Activated CD4-positive, alpha-beta T cell treated with anti-CD3 and anti-CD28 coated beads for 4 hours (primary cell): Measurements from ENCODE around the gene PTGES3L.

Experiments used
- DNase-seq, 2 donors: peaks; one replicate each; pipeline ENCODE4 v3.0.0-alpha.2; 2020

PTGES3L gene

DNA sequence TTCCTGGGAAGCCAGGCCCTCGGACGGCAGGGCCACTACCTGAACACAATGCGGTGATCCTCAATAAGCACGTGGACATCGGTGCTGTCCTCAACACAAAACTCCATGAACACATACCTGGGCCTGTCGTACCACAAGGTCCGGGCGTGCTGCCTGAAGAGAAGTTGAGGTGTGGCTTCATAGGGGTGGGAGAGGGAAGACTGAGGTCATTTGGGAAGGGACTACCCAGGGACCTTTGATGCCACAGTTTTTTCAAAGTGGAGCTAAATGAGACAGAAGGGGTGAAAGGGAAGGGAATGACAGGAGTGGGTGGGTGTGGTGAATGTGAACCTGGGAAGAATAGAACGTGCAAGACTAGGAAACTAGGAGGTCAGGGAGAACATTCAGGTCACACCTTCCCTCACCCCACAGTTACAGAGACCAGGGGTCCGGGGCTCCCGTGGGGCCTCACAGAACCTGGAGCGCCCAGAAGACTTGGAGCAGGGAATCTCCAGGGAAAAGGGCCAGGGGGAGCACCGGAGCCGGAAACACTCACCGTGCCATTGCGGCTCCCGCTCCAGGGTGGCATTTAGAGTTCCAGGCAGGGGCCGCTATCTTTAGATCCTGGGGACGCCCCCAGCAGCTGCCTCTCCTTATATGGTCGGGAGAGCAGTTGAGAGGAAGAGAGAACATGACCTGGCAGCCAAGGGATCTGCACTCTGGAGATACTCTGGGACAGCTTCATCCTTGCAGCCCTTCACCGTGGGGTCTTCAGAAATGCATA lies at the start of gene PTGES3L:
TSS of gene PTGES3L (minus strand) at position 570 of the 763 bp plus-strand sequence. CDS start at position 543, 27 bp downstream.
- DNase-seq = no peak

- no peak for DNase-seq
Measured at GRCh38 chr17:43028221-43028861, 48.5 kb upstream of the PTGES3L start.

DNA sequence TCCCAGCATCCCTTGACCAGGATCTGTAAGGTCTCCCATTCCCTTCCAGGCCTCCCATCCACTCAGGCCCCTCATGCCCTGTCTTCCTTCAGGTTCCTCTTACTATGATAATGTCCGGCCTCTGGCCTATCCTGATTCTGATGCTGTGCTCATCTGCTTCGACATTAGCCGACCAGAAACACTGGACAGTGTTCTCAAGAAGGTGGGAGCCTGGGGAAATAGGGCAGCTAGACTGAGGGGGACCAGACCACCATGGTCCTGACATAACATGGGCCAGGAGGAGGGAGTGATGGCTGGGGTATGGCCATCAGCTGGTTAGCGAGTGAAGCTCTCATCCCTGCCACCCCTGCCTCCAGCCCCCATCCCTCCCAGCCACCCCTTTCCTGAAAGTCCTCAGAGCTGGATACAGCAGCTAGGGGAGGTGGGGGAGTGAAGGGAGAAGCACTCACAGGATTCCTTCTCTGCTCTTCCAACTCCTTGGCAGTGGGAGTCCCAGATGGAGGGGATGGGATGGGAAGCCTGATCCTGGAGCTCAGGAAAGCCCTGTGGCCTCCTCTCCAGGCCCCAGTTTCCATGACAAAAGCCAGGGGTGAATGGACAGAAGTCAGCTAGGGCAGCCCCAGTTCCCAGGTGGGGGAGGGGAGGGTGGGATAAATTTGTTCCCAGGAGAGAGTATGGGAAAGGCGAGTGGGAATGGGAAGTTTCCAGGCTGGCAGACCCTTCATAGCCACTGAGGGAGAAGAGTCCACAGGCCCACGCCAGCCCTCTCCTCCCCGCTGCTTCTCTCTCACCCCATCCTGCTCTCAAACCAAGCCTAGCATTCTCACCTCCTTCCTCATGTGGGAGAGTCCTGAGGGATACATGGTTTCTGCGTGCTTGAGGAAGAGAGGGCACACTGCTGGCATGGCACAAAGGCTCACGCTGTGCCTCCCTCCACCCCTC lies 47.5 kb upstream of the PTGES3L start:
- DNase-seq = no peak

- no peak for DNase-seq
Measured at GRCh38 chr17:43026595-43026994, 46.7 kb upstream of the PTGES3L start.

DNA sequence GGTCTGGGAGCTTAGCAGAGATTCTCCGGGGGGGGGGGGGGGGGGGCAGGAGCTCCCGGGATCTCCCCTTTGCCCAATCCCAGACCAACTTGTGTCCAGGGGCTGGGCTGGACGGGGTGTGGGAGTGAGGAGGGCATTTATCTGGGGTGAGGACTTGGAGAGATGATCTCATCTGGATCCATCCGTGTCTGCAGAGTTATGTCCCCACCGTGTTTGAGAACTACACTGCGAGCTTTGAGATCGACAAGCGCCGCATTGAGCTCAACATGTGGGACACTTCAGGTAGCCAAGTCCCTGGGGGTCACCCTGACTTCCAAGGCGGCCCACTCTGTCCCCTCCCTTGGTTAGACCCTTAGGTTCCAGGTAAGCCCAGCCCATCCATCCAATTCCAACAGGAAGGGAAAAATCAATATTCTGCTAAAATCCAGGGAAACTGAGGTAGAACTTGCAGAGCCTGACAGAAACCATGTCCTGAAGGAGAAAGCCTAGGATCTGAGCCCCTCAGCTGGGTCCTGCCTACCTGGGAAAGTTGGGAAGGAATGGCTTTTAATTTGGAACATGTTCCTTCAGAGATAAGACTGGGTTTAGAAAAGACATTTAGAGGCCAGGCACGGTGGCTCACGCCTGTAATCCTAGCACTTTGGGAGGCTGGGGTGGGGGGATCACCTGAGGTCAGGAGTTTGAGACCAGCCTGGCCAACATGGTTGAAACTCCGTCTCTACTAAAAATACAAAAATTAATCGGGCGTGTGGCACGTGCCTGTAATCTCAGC lies 46.1 kb upstream of the PTGES3L start:
- DNase-seq = no peak

- DNase-seq = no peak
Measured at GRCh38 chr17:43025290-43025657, 45.4 kb upstream of the PTGES3L start.

DNA sequence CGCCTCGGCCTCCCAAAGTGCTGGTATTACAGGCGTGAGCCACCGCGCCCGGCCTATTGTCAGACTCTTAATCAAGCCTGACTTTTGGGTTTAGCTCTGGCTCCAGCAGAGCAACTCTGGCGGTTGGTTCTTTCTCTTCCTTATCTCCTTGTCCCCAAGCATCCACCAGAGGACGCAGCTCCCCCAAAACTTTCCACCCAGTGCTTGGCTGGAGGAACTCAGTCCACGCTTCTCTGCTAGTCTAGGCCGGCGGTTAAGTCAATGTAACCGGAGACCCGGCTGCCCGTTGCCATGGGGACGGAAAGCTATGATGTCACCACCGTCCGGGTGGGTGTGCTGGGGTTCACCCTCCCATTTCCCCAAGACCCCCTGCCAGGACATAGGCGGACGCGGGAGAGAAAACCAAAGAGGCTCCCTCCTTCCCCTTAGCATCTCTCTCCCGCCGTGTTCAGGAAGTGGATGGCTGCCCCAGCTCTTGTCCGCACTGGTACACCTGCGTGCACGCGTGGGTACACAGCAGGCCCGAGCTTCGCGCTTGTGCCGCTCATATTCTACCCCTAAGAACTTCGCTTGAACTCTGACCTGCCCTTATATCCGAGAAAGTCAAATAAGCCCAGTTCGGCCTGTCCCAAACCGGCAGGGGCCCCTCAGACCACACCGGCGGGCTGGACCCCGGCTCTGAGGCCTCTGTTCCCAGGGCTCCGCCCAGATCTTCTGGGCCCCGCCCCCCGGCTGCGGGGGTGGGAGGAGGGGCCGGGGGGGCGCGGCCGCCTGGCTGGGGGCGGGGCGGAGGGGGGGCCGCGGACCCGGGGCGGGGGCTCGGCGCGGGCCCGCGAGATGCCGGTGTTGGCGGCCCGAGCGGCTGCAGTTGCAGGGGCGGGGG lies 44.8 kb upstream of the PTGES3L start, which contains the start of gene RND2:
TSS of gene RND2 (plus strand) at position 825 of the 883 bp plus-strand sequence. CDS start 117 bp downstream, outside the sequence.
- DNase-seq = peak; percentile 80 to 81

DNA sequence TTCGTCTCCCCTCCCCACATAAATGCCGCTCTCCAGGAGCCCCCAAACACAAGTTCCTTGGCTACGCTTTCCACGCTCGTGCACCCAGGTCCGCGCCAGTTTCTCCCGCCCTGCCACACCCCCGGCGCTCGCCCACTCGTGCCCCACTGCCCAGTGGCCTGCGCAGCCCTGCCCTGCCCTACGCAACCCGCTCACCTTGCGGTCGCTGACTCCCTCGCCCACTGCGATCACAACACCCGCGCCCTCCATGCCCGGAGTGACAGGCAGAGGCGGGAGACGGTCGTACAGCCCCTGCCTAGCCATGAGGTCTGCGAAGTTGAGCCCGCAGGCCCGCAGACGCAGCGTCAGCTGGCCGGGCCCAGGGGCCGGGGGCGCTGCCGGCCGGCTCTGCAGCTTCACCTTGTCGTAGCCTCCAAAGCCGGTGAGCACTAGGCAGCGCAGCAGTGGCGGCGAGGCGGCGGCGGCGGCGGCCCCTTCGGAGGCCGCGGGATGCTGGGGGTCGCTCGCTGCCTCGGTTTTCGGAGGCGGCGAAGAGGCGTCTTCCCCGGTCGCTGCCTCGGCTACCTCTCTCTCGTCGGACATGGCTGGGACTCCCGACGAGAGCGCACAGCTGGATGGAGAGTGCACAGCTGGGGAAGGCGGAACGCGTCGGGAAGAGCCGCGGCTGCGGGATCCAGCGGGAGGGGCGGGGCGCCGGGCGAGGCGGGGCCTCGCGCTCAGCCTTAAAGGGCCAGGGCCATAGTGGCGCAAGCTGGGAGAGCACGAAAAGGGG lies 42.0 kb upstream of the PTGES3L start, which contains the start of gene VAT1:
TSS of gene VAT1 (minus strand) at position 645 of the 772 bp plus-strand sequence. CDS start at position 582, 63 bp downstream.
- DNase-seq = peak; percentile 50 to 57

- DNase-seq = peak; percentile 38 to 41
Measured at GRCh38 chr17:43020789-43021740, 41.2 kb upstream of the PTGES3L start.

- no peak for DNase-seq
Measured at GRCh38 chr17:43020030-43020621, 40.2 kb upstream of the PTGES3L start.

DNA sequence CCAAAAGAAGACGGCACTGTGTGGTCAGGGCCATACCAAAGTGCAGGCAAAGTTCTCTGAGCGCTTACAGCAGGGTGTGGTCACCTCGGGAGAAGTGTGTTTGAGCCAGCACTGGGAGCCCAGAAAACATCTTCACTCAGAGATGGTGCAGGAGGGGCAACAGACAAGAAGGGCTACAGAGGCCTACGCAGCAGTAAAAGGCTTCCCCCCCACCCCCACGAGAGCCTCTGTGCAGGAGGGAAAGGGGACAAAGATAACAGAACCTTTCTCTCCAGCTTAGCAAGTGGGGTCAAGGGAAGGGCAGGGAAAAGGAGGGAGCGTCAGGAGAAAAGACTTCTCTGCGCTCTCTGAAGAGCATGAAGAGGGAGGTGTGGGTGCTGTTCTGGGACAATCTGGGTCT lies 39.5 kb upstream of the PTGES3L start:
- DNase-seq = no peak

- no peak for DNase-seq
Measured at GRCh38 chr17:43018932-43019331, 39.1 kb upstream of the PTGES3L start.

GRCh38 chr17:43018008-43018853 lies 38.4 kb upstream of the PTGES3L start:
- no peak for DNase-seq

GRCh38 chr17:43016216-43016615 lies 36.3 kb upstream of the PTGES3L start:
- DNase-seq = no peak

GRCh38 chr17:43015579-43015978 lies 35.7 kb upstream of the PTGES3L start:
- no peak for DNase-seq

DNA sequence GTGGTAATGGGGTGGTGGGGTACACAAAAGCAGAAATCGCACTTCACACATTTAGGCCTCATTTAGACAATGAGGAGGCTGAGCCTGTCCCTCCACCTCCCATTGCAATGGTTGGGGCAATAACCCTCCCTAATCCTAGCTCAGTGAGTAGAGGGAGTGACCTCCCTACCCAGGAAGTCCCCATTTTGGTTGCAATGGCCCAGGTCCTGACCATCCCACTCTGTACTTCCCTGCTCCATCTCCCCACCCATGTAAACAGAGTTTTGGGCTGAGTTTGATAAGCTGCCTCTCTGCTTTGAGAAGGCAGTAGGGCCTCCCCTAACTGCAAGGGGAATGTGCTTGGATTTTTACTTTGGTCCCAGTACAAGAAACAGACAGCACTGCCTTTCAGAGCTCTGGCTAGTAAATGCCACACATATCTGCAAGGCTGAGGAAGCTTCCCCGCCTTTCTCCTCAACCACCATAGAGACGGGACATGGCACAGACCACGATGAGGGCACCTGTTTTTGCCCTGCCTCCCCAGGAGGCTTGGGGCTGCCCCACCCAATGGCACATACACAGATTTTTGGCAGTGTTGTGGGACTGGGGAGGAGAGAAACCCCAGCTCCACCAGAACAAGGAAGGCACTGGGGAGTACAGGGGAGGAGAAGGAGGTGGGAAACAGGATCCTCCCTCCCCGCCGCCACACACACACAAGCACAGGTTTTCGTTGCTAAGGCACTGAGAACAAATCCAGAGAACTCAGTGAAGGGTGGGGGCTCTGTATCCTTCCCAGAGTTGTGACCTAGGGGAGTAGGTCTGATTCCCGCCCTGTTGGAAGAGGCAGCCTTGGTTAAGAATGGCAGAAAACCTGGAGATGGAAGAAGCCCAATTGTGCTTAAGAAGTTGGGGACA lies 35.0 kb upstream of the PTGES3L start:
- DNase-seq = no peak
